Natural killer cell (primary cell): ENCODE results near the gene SVEP1. TPM values are rescaled to one million over a fixed set of nuclear protein-coding genes. Genes with fewer than 3 reads are reported as not detected.

ENCODE experiments used
- ATAC-seq, 3 donors: fragments of 150-1000 bp in 2 of 3; fragments of 200-7000 bp in 1 of 3; cut with Tn5 transposase; 1 replicate in 1 of 3; 2 replicates in 2 of 3; pipeline ENCODE4 v1.10.0; 2021; ENCODE audit warnings: mild to moderate bottlenecking in 2 of 3, moderate library complexity in 2 of 3
- DNase-seq, 2 donors: peaks; one replicate each; pipeline versions ENCODE4 v3.0.0 to v3.0.0-alpha.2; 2013 to 2021; ENCODE audit warnings: mixed read lengths in 1 of 2
- H3K27ac ChIP-seq: one replicate; pipeline ENCODE4 v1.5.1; 2013; ENCODE audit warnings: mild to moderate bottlenecking, low read length
- H3K27me3 ChIP-seq: one replicate; pipeline ENCODE4 v1.6.1; 2013; ENCODE audit warnings: low read length; ENCODE audit not compliant: control insufficient read depth, insufficient read depth
- H3K36me3 ChIP-seq: one replicate; pipeline ENCODE4 v1.6.1; 2013; ENCODE audit warnings: low read length; ENCODE audit not compliant: control insufficient read depth, insufficient read depth
- H3K4me1 ChIP-seq: one replicate; pipeline ENCODE4 v1.6.1; 2013; ENCODE audit warnings: low read length; ENCODE audit not compliant: control insufficient read depth, insufficient read depth
- H3K4me3 ChIP-seq: one replicate; pipeline ENCODE4 v1.5.1; 2013; ENCODE audit warnings: low read length
- H3K9me3 ChIP-seq: one replicate; pipeline ENCODE4 v1.6.1; 2013; ENCODE audit warnings: low read length; ENCODE audit not compliant: control insufficient read depth, insufficient read depth
- H3K27ac Mint-ChIP-seq, 2 donors: one replicate each; pipeline ENCODE4 v1.8.0; 2022; ENCODE audit warnings: mild to moderate bottlenecking in 2 of 2, mixed read lengths in 2 of 2, moderate library complexity in 1 of 2
- H3K27me3 Mint-ChIP-seq, 2 donors: one replicate each; pipeline ENCODE4 v1.8.0; 2022; ENCODE audit warnings: low read depth in 2 of 2, mixed read lengths in 2 of 2
- H3K36me3 Mint-ChIP-seq: one replicate; pipeline ENCODE4 v1.8.0; 2022; ENCODE audit warnings: mixed read lengths
- H3K4me1 Mint-ChIP-seq, 2 donors: one replicate each; pipeline ENCODE4 v1.8.0; 2022; ENCODE audit warnings: mixed read lengths in 2 of 2
- H3K4me3 Mint-ChIP-seq: one replicate; pipeline ENCODE4 v1.8.0; 2022; ENCODE audit warnings: mild to moderate bottlenecking, moderate library complexity, mixed read lengths
- H3K9me3 Mint-ChIP-seq, 2 donors: one replicate each; pipeline ENCODE4 v1.8.0; 2022; ENCODE audit warnings: mixed read lengths in 2 of 2
- CTCF ChIP-seq: fragments of 200-600 bp; IDR thresholded peaks from one replicate; pipeline ENCODE4 v1.8.0; 2022; ENCODE audit warnings: antibody characterized with exemption
- WGBS: methylation state at CpG from one replicate; pipeline ENCODE4 v1.1.7; 2013; ENCODE audit warnings: missing lambda C conversion rate; ENCODE audit not compliant: insufficient coverage; 5-methylcytosine and 5-hydroxymethylcytosine counted together
- intact Hi-C: fragments of 100-400 bp; cut with micrococcal nuclease; formaldehyde crosslinking; loops from one replicate; pipeline ENCODE4 v1.14.2; 2022
- total RNA-seq, 4 donors: library from RNA; stranded (reverse); fragments of 120-200 nt in 1 of 4; gene quantifications; one replicate each; pipeline versions ENCODE4 v1.2.3 to v1.2.4, GENCODE V29; 2013 to 2022

SVEP1 gene
- total RNA-seq, 3 donors from 2014 or later (not counting 1 experiment from before 2014, with no cell fraction given), result not detected

GRCh38 chr9:110601098-110601497, 21.6 kb upstream of the SVEP1 start:
- H3K4me1 Mint-ChIP-seq, result no peaks in the 10 kb centered on the region
- H3K9me3 Mint-ChIP-seq, result peaks cover 5 to 7% of the 10 kb centered on the region in 2 donors
- Histone ChIP-seq H3K9me3 (peaks cover 4% of the 10 kb centered on the region), H3K36me3 (no peaks in the 10 kb centered on the region), H3K27ac (no peak overlapping the region), H3K4me1 (no peaks in the 10 kb centered on the region), H3K27me3 (no peaks in the 10 kb centered on the region), H3K4me3 (no peak overlapping the region)
- intact Hi-C loops, result no loop called here
- H3K27me3 Mint-ChIP-seq, result no peaks in the 10 kb centered on the region
- no peak overlapping the region for H3K27ac Mint-ChIP-seq
- 61% methylated on average over 2 of the region's 4 CpGs for WGBS
- ATAC-seq (no peak), DNase-seq (no peak)
- no peaks in the 10 kb centered on the region for H3K36me3 Mint-ChIP-seq
- no peak for TF ChIP-seq CTCF
- no peak overlapping the region for H3K4me3 Mint-ChIP-seq

GRCh38 chr9:110599468-110599867, 19.9 kb upstream of the SVEP1 start:
- Mint-ChIP-seq H3K9me3 (peaks cover 4 to 5% of the 10 kb centered on the region in 2 donors), H3K27me3 (no peaks in the 10 kb centered on the region), H3K36me3 (no peaks in the 10 kb centered on the region), H3K27ac (no peak overlapping the region), H3K4me3 (no peak overlapping the region), H3K4me1 (no peaks in the 10 kb centered on the region)
- TF ChIP-seq CTCF, result no peak
- intact Hi-C loops, result no loop called here
- peaks cover 4% of the 10 kb centered on the region for H3K9me3 ChIP-seq
- no peak overlapping the region for H3K27ac ChIP-seq
- no peaks in the 10 kb centered on the region for H3K36me3 ChIP-seq
- H3K27me3 ChIP-seq, result no peaks in the 10 kb centered on the region
- WGBS, result 84% methylated on average over 10 of the region's 10 CpGs
- no peaks in the 10 kb centered on the region for H3K4me1 ChIP-seq
- DNase-seq (no peak), ATAC-seq (no peak)
- no peak overlapping the region for H3K4me3 ChIP-seq

GRCh38 chr9:110592044-110592830, 12.7 kb upstream of the SVEP1 start:
- intact Hi-C loops, result no loop called here
- Mint-ChIP-seq H3K27ac (no peak overlapping the region), H3K27me3 (no peaks in the 10 kb centered on the region), H3K4me3 (no peak overlapping the region), H3K4me1 (no peaks in the 10 kb centered on the region), H3K36me3 (no peaks in the 10 kb centered on the region), H3K9me3 (peaks cover 5 to 8% of the 10 kb centered on the region in 2 donors)
- 85% methylated on average over 5 of the region's 5 CpGs for WGBS
- Histone ChIP-seq H3K27ac (no peak overlapping the region), H3K27me3 (no peaks in the 10 kb centered on the region), H3K4me3 (no peak overlapping the region), H3K36me3 (no peaks in the 10 kb centered on the region), H3K4me1 (no peaks in the 10 kb centered on the region), H3K9me3 (peaks cover 7% of the 10 kb centered on the region)
- no peak for TF ChIP-seq CTCF
- no peak for ATAC-seq
- DNase-seq, result no peak

- H3K9me3 Mint-ChIP-seq, result peaks cover 5 to 8% of the 10 kb centered on the region in 2 donors
- Histone ChIP-seq H3K36me3 (no peaks in the 10 kb centered on the region), H3K9me3 (peaks cover 4% of the 10 kb centered on the region), H3K27ac (no peak overlapping the region), H3K4me1 (no peaks in the 10 kb centered on the region), H3K27me3 (no peaks in the 10 kb centered on the region), H3K4me3 (no peak overlapping the region)
- H3K27ac Mint-ChIP-seq, result no peak overlapping the region
- ATAC-seq, result no peak
- intact Hi-C loops, result no loop called here
- H3K4me1 Mint-ChIP-seq, result no peaks in the 10 kb centered on the region
- H3K36me3 Mint-ChIP-seq, result no peaks in the 10 kb centered on the region
- no peak for DNase-seq
- no peaks in the 10 kb centered on the region for H3K27me3 Mint-ChIP-seq
- WGBS, result no CpG with 5 or more reads among the region's 1 CpG
- no peak for TF ChIP-seq CTCF
- no peak overlapping the region for H3K4me3 Mint-ChIP-seq
These were observed 12.0 kb upstream of the SVEP1 start for GRCh38 chr9:110591526-110591925.
